Astrocyte of the cerebellum (primary cell): ENCODE data around the gene MRTFA.

Experiments
- DNase-seq: peaks from one replicate; pipeline ENCODE4 v3.0.0-alpha.2; 2011; ENCODE audit warnings: low read depth
- H3K4me3 ChIP-seq: 2 replicates; pipeline ENCODE4 v1.5.1; 2011; ENCODE audit warnings: mild to moderate bottlenecking, low read depth, low read length, moderate library complexity
- in situ Hi-C: cut with HindIII; loops from 2 replicates; pipeline ENCODE4 v1.10.0; 2017; ENCODE audit warnings: low sequenced_read_pairs
- TF ChIP-seq, protein P1 (sequence below): IDR thresholded peaks from 2 replicates; pipeline ENCODE4 v1.5.1; 2012; ENCODE audit warnings: low read length, low read depth, moderate library complexity, mild to moderate bottlenecking; ENCODE audit errors: missing control alignments

Gene MRTFA

DNA sequence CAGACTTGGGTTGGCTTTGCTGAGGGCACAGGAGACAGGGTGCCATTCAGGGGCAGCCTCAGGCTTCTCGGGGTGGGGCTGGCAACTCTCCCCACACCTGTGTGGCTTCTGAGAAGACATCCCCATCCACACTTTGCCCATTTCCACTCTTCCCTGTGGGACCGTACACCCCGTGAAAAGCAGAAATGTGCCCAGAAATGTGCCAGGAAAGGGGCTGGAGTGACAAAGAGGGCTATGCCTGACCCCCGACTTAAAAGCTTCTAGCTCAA, 215.5 kb downstream of the MRTFA start:
- TF ChIP-seq, protein P1, sequence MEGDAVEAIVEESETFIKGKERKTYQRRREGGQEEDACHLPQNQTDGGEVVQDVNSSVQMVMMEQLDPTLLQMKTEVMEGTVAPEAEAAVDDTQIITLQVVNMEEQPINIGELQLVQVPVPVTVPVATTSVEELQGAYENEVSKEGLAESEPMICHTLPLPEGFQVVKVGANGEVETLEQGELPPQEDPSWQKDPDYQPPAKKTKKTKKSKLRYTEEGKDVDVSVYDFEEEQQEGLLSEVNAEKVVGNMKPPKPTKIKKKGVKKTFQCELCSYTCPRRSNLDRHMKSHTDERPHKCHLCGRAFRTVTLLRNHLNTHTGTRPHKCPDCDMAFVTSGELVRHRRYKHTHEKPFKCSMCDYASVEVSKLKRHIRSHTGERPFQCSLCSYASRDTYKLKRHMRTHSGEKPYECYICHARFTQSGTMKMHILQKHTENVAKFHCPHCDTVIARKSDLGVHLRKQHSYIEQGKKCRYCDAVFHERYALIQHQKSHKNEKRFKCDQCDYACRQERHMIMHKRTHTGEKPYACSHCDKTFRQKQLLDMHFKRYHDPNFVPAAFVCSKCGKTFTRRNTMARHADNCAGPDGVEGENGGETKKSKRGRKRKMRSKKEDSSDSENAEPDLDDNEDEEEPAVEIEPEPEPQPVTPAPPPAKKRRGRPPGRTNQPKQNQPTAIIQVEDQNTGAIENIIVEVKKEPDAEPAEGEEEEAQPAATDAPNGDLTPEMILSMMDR = no peak
- no peak for DNase-seq
- H3K4me3 ChIP-seq = no peak overlapping the region
- in situ Hi-C loops = no loop called here

GRCh38 chr22:40420341-40421081, 216.0 kb downstream of the MRTFA start:
- TF ChIP-seq, protein P1 = no peak
- no peak overlapping the region for H3K4me3 ChIP-seq
- in situ Hi-C loops = no loop called here
- DNase-seq = no peak

DNA sequence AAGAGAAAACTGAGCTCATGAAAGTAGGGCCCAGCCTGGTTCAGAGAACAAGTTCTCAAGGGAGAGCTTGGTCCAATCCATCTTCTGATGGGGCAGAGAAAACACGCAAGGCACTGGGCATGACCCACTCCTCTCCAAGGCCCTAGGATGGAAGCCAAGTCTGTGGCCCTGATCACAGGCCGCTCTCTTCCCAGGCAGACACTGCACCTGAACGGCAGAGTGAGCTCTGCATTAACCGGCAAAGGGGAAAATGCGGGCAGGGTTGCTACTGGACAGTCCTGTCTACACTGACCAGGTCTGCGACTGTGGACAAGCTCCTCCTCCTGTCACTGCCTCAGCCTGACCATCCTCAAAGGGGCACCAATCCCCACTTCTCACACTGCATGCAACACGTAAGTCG, 216.8 kb downstream of the MRTFA start:
- no peak for DNase-seq
- TF ChIP-seq, protein P1 = no peak
- no peak overlapping the region for H3K4me3 ChIP-seq
- in situ Hi-C loops = no loop called here

GRCh38 chr22:40418366-40419201, 217.9 kb downstream of the MRTFA start:
- DNase-seq = no peak

GRCh38 chr22:40417881-40418280, 218.6 kb downstream of the MRTFA start:
- in situ Hi-C loops = no loop called here
- no peak for DNase-seq
- TF ChIP-seq, protein P1 = no peak
- H3K4me3 ChIP-seq = no peak overlapping the region

More at GRCh38 chr22:40418366-40419201, 217.9 kb downstream of the MRTFA start:
- in situ Hi-C loops = no loop called here
- no peak overlapping the region for H3K4me3 ChIP-seq
- TF ChIP-seq, protein P1 = no peak

DNA sequence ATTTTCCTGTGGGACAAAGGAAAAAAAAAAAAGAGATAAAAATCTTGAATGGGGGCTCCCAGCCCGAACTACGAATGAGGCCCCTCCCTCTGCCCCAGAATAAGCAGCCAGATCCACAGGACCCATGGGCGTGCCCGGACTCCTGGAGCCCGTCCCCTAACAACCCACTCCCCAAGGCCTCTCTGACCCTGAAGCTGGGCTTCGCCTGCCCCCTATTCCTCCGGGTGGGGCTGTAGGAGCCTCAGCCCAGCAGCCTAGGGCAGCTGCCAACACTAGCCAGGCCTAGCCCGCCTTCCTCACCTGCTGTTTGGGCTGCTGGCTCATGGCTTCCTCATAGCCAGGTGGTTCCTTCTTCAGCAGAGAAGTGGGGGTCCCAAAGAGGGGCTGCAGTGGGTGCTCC, 219.5 kb downstream of the MRTFA start:
- no peak overlapping the region for H3K4me3 ChIP-seq
- in situ Hi-C loops = no loop called here
- TF ChIP-seq, protein P1 = no peak
- DNase-seq = no peak
